Posterior vena cava (tissue), 2 donors: Measurements from ENCODE around the gene CSMD2. TPM values are rescaled to one million over a fixed set of nuclear protein-coding genes. Genes with fewer than 3 reads are reported as not detected.
A peak's percentile ranks its signal among the peaks of the same experiment; 100 is the strongest.

Experiments
- DNase-seq: peaks from one replicate; pipeline ENCODE4 v3.0.0-alpha.2; 2020; ENCODE audit warnings: low spot score
- intact Hi-C, 2 donors: fragments of 100-400 bp; cut with DNase I; formaldehyde crosslinking; loops; one replicate each; pipeline versions ENCODE4 v1.14.1 to v1.14.2; 2022 to 2023
- total RNA-seq, 2 donors: library from RNA; stranded (reverse); fragmentation: NEBNext Ultra II Directional; extraction: Animal tissue kit (Norgen Biotek cat#: 25700); gene quantifications; one replicate each; pipeline ENCODE4 v1.2.1, GENCODE V29; 2021
- donor health status: DM: yes; HTN: yes; CAD: no.
- donor health status: DM: yes; HTN: yes; CAD: no.

Gene CSMD2
- total RNA-seq, 2 donors from 2014 or later, result 2.4 to 3.1 TPM

DNA sequence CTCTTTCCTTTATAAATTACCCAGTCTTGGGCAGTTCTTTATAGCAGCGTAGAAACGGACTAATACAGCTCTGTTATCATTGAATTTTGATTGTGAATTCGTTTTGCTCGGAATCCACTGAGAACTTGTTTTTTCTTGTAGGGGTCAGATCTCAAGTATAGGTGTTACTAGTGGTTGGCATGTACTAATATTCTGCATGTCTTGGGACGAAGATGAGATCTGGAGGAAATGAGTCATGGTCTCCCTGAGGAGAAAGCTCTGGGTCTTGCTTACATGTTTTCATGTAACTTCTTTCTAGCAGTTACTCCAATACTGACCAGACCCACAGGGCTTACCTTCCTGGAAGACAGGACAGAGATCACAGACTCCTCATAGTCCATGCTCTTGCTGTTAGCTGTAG lies 662.3 kb downstream of the CSMD2 start:
- intact Hi-C loops, result no loop called here
- no peak for DNase-seq

DNA sequence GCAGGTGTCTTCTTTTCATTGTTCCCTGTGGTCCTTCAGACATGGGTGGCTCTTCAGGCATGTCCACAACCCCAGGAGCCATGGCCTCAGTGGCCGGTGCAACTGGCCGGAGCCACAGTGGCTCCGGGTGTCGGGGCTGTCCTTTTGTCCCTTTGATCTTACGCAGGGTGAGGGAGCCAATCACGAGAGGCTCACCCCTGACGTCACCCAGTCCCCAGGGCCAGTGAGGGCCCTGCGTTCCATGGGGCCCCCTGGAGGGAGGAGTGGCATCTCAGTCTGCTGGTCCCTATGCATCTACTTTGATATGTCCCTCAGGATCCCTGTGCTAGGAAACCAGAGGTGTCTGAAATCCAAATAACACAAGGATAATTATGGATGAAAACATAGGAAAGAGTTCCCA lies 663.3 kb downstream of the CSMD2 start:
- no peak for DNase-seq
- intact Hi-C loops, result no loop called here

DNA sequence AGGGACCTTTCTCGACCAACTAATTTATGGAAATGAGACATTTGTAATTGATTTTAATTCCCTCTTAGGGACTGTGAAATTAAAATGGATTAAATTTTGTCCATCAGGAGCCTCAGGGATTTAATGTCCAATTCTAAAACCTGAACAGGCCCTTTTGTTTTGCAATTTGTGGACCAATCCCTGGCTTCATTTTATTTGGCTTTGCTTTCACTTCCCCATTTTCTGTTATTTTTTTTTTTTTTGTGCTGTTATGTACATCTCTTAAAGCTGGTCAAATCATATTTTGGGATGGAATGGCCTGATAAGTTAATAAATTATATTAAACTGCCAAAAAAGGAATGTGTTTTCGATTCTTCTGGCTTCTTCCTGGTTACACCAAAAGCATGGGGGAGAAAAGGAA lies 663.7 kb downstream of the CSMD2 start:
- no peak for DNase-seq
- intact Hi-C loops, result no loop called here

DNA sequence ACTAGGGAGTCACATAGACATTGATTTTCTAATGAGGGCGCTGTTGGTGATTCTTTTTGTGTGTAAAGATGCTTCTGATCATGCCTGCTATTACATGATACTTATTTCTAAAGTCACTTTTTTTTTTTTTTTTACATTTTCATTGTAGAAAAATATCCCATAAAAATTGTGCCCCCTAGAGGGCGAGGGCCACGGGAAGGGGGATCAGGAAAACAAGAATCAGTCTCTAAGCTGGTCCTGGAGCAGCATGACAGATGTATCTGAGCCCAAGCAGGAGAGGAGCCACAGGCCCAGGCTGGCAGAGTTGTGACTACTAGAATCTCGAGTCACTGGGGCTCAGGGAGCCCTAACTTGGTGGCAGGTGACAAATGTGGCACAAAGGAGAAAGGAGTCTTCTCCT lies 664.5 kb downstream of the CSMD2 start:
- intact Hi-C loops, result no loop called here
- DNase-seq, result no peak

DNA sequence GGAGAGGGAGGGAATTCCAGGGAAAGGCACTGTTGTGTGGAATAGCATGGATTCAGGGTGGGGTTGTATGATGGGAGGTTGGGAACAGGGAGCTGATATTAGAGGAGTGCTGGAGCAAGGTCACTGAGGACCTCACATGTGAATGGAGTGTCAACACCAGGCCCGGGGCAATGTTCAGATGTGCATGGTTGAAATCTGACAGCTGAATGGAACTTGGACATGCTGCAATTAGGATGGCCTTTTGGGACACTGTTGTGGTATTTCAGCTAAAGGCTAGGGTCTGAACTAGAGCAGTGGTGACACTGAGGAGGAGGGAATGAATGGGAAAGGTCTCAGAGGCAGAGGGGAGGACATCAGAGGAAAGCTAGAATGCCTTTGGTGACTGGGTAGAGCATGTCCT lies 667.6 kb downstream of the CSMD2 start:
- intact Hi-C loops, result no loop called here
- DNase-seq, result no peak

DNA sequence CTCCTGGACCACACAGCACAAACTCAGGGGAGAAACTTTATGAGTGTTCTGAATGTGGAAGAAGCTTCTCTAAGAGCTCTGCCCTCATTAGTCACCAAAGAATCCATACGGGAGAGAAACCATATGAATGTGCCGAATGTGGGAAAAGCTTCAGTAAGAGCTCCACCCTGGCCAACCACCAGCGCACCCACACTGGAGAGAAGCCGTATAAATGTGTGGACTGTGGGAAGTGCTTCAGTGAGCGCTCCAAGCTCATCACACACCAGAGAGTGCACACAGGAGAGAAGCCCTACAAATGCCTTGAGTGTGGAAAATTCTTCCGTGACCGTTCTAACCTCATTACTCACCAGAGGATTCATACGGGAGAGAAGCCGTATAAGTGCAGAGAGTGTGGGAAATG lies 670.1 kb downstream of the CSMD2 start:
- intact Hi-C loops, result no loop called here
- DNase-seq, result no peak

DNA sequence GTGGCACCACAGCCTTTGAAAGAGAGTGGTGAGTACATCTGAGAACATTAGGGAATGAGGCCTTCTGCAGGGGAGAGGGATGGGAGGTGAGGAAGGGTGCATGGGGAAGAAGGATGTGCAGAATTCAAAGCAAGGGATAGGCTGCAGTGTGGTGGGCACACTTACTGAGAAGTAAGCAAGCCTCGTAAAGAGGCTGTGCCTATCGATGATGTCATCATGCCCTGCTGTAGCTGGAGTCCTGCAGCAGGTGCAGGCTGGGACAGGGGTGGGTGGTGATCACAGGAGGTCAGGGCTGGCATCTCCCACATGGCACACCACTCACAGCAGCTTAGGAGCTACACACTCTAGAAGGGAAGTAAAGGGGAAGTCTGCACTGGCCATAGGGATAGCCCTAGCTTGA lies 676.4 kb downstream of the CSMD2 start:
- no peak for DNase-seq
- intact Hi-C loops, result no loop called here

DNA sequence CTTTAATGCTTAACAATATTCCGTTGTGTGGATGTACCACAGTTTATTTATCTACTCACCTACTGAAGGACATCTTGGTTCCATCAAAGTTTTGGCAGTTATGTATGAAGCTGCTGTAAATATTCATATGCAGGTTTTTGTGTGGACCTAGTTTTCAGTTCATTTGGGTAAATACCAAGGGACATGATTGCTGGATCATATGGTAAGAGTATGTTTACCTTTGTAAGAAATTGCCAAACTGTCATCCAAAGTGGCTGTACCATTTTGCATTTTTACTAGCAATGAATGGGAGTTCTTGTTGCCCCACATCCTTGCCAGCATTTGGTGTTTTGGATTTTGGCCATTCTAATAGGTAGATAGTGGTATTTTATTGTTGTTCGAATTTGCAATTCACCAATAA lies 682.6 kb downstream of the CSMD2 start:
- intact Hi-C loops, result no loop called here
- no peak for DNase-seq

DNA sequence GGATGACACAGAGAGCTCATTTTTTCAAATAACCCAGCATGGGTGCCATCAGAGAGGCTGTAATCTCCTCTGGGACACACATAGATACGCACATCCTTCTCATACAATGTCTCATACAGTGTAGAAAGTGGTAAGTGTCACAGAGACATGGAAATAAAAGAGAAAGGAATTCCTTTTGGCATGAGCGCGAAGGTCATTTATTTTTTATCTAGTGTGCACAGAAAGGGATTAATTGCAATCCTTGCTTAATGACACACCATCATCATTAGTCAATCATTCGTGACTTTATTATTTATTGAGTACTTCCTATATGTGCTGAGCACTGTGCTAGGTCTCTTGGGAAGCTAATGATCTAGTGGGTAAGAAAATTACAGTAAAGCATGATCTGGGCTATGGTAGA lies 687.6 kb downstream of the CSMD2 start:
- intact Hi-C loops, result loop anchor here in 1 of 2 donors (10.0 kb wide), 1 partner anchor 137 kb away; no protein-coding TSS in a partner anchor
- DNase-seq, result no peak

DNA sequence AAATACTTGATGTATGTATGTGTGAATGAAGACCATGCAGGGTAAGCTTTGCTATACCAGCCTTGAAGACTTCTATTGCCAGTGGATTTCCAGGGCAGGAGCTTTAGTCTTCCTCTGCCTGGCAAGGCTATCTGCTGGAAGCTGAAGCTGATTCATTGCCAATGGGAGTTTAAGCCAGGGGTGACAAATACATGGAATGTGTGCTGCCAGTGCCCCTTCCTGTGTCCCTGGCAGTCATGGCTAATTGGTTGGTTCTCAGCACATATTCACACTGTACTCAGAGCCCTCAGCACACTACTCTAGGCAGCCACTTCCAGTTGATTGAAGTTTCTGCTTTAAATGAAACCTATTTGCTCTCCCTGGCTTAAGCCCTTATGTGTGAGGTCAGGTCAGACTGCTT lies 691.1 kb downstream of the CSMD2 start:
- intact Hi-C loops, result loop anchor here in 1 of 2 donors (10.0 kb wide), 1 partner anchor 141 kb away; no protein-coding TSS in a partner anchor
- no peak for DNase-seq

DNA sequence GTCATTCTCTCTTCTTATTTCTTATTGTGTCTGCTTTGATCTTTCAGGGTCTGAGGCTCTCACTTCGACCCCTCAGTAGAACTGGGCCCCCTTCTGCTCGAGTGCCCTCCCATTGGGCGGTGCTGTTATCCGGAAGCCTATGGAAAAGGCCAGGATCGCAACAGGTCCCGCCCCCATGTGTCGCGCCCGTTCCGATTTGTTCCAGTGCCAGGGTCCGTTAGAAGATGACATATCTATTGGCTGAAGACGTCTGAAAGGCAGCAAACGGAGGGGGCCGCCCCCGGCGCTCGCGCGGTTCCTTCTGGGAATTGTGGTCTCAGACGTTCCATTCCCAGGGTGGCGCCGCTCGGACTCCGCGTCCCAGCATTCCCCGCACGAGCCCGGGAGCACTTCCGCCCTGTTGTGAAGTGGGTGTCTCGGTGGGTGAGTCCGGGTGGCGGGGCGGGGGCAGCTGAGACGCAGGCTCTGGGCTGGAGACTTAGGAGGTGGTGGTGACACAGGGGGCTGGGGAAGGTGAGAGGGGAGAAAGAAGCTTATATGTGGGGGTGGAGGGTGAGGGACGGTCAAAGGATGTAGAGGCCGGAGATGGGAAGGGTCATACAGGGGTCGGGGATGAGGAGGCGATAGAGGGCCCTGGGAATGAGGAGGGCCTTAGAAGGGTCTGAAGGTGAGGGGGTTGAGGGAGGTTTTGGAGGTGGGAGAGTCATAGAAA lies 692.6 kb downstream of the CSMD2 start, which contains the start of gene ZSCAN20:
TSS of gene ZSCAN20 (plus strand) at position 377 of the 712 bp plus-strand sequence. CDS start 6,644 bp downstream, outside the sequence.
- intact Hi-C loops, result loop anchor here in 1 of 2 donors (10.0 kb wide), 1 partner anchor 142 kb away; no protein-coding TSS in a partner anchor

DNA sequence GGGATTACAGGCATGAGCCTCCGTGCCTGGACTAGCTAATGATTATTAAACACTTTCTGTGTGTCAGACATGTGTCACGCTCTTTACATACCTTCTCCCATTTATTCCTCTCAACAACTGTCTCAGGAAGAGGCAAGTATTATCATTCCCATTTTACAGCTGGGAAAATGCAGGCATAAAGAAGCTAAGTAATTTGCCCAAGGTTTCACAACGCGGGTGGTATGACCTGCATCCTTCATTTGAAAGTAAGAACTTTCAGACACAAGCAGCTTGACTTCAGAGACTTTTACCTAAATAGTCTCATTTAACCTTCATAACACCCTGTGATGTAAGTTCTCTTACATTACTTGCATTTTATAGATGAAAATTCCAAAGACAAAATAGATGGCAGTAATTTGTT lies 693.6 kb downstream of the CSMD2 start:
- intact Hi-C loops, result loop anchor here in 1 of 2 donors (10.0 kb wide), 1 partner anchor 143 kb away; no protein-coding TSS in a partner anchor
- no peak for DNase-seq

More for the DNA sequence above, 692.6 kb downstream of the CSMD2 start, which contains the start of gene ZSCAN20:
- DNase-seq, result peak; percentile 99

DNA sequence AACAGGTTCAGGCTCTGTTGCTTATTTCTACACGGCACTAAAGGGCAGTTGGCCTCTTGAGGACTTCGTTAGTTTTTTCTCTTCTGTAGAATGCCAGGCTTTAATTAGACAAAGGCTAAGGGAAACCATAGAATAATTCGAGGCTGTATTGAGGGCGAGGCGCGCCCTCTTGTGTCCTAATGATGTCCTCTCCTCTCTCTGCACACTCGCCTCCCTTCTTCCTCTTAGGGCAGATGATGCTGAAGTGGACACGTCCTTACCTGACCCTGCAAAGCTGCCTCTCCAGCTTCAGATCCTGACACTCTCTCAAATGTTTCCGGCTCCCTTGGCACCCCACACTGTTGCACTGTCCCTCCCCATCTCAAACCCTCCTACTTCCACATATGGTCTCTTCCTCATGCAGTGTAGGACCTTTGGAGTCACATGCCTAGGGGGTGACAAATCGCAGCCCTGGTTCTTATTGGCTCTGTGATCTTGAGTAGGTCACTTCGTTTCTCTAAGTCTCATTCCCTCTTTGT lies 694.5 kb downstream of the CSMD2 start:
- intact Hi-C loops, result loop anchor here in 1 of 2 donors (10.0 kb wide), 1 partner anchor 144 kb away; no protein-coding TSS in a partner anchor
- peak; percentile 93 for DNase-seq

DNA sequence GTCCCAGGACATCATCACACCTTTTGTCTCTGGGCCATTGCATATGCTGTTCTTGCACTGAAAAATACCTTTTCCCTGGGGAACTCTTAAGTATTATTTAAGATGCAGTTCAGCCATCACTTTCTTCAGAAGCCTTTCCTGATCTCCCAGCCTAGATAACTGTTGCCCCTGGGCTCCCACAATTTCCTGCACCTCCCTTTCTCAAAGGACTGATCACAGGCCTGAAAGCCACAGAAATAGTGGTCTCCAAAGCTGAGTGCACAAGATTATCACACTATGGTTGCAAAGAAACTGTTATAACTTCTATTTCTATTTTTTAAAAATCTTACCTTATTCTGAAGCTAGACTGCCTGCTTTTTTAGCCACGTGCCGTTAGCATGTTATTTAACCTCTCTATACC lies 695.3 kb downstream of the CSMD2 start:
- intact Hi-C loops, result loop anchor here (5.0 to 10.0 kb wide), 4 partner anchors 95 to 235 kb away; no protein-coding TSS in a partner anchor
- no peak for DNase-seq

DNA sequence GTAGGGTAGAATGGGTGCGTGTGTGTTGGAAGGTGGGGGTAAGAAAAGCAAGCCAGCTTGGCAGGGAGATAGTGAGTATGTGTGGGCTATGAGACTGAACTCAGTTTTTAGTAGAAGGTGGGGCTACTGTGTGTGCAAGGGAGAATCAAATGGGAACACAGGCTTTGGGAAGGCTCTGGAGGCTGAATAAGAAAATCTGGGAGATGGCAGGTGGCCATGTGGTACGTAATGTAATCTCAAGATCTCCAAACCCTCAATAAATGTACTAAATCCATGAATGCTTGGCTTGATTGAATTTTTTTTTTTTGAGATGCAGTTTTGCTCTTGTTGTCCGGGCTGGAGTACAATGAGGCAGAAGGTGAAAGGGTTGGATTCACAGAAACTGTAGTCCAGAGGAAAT lies 696.1 kb downstream of the CSMD2 start:
- no peak for DNase-seq
- intact Hi-C loops, result loop anchor here (5.0 to 10.0 kb wide), 3 partner anchors 94 to 234 kb away; no protein-coding TSS in a partner anchor

DNA sequence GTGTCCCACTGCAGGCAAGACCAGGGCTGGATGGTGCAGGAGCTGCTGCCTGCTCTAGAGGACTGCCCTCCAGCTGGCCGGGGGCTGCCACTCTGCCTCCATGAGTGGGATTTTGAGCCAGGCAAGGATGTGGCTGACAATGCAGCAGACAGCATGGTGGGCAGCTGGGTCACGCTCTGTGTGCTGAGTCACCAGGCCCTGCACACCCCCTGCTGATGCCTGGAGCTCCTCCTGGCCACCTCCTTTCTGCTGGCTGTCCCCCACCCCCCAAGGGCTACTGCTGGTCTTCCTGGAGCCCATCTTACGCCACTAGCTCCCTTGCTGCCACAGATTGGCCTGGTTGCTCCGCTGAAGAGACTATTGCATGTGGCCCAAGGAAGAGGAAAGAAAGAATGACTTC lies 696.5 kb downstream of the CSMD2 start:
- intact Hi-C loops, result loop anchor here (5.0 to 10.0 kb wide), 3 partner anchors 94 to 234 kb away; no protein-coding TSS in a partner anchor
- DNase-seq, result no peak

DNA sequence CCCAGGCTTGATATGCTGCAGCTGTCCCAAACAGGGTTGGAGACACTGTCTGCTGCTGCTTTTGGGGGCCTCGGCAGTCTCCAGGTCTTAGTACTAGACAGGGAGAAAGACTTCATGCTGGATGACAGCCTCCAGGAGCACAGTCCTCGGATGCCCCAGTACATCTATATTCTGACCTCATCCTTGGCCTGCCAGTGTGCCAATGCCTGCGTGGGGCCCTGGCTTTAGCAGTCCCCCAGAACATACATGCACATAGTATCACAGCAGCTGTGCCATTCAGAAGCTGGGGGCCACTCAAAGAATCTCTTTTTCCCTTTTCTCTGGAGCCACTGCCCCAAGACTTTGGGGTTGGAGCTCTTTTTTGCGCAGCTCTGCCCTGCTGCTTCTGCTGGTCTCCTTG lies 697.0 kb downstream of the CSMD2 start:
- no peak for DNase-seq
- intact Hi-C loops, result loop anchor here (5.0 to 10.0 kb wide), 3 partner anchors 93 to 233 kb away; no protein-coding TSS in a partner anchor

DNA sequence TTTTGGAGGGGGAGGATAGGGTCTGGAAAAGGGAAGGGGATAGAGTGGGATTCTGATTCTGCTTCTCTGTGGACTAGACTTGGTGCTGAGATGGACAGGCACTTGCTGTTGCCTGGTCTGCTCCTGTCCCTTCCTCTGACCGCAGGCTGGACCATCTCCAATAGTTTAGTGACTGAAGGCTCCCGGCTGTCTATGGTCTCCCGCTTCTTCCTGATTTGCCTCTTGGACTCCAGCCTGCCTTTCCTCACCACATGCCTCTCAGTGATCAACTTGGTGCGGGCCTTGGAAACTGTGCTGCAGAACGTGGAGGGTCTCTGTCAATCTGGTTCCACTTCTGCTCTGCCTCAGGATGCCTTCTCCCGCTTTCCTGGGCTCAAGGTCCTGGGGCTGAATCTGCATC lies 698.9 kb downstream of the CSMD2 start:
- intact Hi-C loops, result loop anchor here (5.0 to 10.0 kb wide), 3 partner anchors 91 to 231 kb away; no protein-coding TSS in a partner anchor

DNA sequence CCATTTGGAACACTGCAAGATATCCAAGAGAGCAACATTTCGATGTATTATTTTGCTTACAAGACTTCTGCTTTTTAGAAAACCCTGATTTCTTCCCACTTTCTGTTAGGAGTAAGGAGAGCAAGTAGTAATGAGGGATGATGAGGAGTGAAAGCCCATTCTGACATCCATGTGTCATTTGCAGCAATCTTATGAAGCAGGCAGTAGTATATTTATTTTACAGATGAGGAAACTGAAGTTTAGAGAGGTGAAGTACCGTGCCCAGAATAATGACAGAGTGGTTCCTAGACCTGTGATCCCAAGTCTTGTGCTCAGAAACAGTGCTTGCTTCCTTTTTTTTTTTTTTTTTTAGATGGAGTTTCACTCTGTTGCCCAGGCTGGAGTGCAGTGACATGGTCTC lies 699.7 kb downstream of the CSMD2 start:
- intact Hi-C loops, result loop anchor here (5.0 to 10.0 kb wide), 3 partner anchors 91 to 231 kb away; no protein-coding TSS in a partner anchor
- no peak for DNase-seq

More for the DNA sequence above, 698.9 kb downstream of the CSMD2 start:
- no peak for DNase-seq

DNA sequence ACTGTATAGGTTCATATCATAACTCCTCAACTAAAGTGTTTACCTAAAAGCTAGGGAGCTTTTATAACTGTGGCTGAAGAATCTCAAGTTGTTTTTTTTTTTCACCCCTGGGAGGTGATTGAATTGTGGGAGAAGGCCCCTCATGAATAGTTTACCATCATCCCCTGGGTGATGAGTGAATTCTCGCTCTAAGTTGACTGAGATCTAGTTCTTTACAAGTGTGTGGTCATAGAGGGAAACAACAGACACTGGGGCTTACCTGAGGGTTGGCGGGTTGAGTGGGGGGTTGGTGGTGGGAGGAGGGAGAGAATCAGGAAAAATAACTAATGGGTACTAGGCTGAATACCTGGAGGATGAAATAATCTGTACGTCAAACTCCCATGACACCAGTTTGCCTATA lies 700.5 kb downstream of the CSMD2 start:
- intact Hi-C loops, result loop anchor here in 1 of 2 donors (10.0 kb wide), 2 partner anchors 90 to 230 kb away; no protein-coding TSS in a partner anchor

More for the DNA sequence above, 700.5 kb downstream of the CSMD2 start:
- no peak for DNase-seq
